Tongue (tissue), 2 donors: ENCODE results near the gene SLC37A2. TPM values are rescaled to one million over a fixed set of nuclear protein-coding genes. Genes with fewer than 3 reads are reported as not detected.
"Not testable (repeated sequence)": the region's sequence is repeated elsewhere in the genome, so short reads cannot be mapped to it uniquely, and the experiment has no call there.

Experiments
- DNase-seq: peaks from one replicate; pipeline ENCODE4 v3.0.0-alpha.2; 2015
- total RNA-seq: library from RNA; depleted of rRNA; stranded (reverse); fragments of >200 nt; gene quantifications from one replicate; pipeline ENCODE4 v1.2.3, GENCODE V29; 2014

SLC37A2 gene
- 3.9 TPM for total RNA-seq

DNA sequence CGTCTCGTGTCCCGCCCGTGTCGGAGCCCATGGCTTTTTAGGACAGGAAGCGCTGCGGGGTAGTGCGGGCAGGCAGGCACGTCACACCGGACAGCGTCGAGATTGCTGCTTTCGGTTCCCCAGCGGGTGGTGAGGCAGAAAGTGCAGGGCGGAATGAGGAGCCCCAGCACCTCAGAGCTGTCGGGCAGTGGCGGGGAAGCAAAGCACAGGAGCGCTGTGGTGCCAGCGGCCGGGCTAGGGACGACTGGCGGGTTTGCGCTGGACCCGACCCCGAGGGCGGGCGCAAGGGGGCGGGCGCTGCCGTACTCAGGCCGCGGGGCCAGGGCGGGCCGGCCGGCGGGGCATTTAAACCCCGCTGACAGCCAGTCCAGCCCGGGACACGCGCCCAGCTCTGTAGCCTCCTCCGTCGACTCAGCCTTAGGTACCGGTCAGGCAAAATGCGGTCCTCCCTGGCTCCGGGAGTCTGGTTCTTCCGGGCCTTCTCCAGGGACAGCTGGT lies at the start of gene SLC37A2:
Gene SLC37A2 (plus strand): TSS at position 375 of the 498 bp plus-strand sequence. CDS start 63 bp downstream, at position 438.
- DNase-seq, result peak; percentile 62

DNA sequence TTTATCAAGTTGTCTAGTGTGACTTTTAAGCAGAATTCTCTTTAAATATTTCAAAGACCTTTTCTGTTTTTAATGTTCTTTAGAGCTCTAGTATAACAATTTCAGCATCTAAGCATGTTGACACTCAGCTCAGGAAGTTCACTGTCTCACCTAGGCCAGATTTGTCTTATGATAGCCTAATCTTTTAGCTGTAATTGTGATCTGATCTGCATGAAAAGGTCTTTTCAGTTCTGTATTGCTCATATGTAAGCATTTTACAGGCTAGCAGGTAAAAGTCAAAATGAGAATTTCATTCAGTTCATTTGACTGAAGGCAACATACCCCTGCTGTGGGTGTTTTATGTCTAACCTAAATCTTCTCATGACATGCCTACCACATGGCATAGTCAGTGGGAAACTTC lies 46.7 kb upstream of the SLC37A2 start:
- no peak for DNase-seq

DNA sequence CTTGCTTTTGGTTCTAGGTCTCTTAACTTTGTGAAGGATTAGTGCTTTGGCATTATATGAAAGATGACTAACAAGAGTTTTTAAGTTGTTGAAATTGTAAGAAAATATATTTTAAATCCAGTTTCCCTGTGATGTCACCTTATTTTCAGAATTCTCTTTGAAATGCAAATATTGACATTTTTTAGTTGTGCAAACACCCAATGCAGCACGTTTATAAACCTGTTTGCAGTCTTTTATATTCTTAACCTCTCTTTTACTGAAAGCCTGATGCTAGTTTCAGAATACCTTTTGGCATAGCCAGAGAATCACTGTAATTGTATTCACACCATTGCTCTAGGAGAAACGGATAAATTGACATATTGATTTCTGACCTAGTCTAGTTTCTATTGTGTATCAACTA lies 42.8 kb upstream of the SLC37A2 start:
- peak; percentile 39 for DNase-seq

DNA sequence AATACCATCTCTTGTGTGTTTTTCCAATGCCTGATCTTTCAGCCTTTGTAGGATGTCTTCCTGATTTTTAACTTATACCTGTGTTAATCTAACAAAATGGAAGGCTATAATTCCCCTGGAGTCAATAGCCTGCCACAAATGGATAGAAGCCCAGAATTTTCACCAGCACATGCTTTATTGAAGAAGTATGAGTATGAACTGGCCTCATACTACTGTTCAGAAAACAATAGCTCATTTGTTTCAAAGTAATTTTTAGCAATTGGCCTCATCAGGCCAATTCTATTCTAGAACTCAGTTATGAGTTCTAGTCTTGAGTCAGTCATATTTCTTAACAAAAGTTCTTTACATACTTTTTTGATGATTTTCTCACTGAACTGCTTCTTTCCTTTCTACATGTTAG lies 40.6 kb upstream of the SLC37A2 start:
- no peak for DNase-seq

DNA sequence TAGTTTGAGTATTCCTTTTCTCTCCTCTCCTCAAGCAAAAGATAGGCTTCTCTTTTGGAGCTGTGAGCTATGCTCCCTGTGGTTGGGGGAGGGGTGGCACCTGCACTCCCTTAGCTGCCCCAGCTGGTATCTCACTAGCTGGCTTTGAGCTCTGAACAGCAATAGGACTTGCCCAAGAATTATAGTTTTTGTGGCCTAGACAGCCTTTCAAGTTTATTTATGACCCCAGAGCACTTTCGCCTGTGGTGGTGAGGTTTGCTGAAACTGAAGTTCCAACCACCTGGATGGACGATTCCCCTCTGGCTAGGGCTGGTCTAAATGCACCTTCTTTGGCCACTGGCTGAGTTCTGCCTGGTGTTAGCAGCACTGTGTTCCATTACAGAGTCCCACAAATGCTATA lies 37.1 kb upstream of the SLC37A2 start:
- no peak for DNase-seq

DNA sequence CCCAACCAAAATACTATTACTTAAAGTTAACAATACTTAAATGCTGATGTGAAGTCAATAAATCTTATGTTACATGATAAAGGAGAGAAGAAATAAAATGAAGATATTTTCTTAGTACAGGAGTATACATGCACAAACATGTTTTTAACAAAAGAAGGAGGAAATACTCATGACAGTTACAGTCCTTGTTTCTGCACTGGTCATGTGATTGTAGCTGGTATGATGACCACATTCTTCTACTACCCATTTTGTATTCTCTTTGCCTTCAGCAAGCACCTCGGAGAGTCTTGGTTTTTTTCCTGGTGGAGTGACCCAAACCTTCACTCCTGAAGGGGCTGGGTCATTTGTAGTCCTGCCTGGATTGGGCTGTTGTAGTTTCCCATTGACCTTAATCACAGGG lies 33.7 kb upstream of the SLC37A2 start:
- not testable (repeated sequence) for DNase-seq

DNA sequence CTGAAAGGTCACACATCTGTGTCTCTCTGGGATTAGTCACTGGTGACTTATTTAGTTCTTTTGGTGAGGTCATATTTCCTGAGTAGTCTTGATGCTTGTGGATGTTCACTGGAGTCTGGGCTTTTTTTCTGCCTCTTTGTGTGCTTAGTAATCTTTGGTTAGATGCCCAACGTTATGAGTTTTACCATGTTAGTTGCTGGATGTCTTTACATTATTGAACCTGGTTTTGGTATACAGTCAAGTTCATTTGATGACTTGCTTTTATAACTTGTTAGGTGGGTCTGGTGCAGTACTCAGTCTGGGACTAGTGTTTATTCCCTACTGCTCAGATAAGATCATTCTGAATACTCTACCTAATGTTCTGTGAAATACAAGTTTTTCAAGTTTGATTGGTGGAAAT lies 26.2 kb upstream of the SLC37A2 start:
- DNase-seq, result no peak

DNA sequence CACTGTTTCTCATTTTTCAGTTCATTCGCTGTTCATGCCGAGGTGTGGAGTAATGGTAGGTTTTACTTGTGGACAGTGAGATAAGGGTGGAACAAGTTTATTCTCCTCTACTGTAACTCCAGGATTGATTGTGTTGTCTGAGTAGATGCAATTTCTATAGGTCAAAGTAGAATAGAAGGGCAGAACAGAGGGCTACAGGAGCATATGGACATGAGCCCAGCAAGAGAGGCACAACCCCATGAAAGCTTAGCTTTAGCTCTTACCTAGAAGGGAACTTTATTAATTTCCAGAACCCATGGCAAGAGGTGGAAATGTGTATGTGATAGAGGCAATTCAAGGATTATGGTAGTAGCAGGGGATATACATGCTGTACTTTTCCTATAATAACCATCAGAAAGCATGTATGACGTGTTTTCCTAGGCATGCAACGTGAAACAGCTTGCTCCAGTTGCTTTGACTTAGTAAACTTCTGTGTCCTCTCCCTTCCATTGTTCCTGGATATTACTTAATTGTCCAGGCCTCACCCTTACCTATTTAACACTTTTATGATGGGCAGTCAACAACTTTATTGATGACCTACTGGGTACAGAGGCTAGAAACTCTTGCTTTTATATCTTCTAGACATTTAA lies 13.8 kb upstream of the SLC37A2 start:
- DNase-seq, result no peak

DNA sequence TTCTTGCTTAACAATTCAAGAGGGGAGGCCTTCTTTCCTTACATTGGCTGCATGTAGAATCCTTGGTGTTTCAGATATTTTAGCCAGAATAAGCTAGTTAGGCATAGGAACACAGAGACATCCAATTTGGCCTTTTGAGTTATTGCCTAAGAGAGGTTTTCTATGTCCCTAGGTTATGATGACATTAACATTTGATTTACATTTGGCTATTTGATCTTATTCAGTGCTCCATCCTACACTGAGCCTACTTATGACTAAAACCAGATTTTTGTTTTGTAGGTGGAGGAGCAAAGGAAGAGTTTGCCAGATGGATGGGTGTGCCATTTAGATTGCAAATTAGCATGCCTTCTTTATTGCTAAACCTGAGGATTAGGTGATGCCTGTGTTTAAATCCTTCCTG lies 11.1 kb upstream of the SLC37A2 start:
- no peak for DNase-seq

DNA sequence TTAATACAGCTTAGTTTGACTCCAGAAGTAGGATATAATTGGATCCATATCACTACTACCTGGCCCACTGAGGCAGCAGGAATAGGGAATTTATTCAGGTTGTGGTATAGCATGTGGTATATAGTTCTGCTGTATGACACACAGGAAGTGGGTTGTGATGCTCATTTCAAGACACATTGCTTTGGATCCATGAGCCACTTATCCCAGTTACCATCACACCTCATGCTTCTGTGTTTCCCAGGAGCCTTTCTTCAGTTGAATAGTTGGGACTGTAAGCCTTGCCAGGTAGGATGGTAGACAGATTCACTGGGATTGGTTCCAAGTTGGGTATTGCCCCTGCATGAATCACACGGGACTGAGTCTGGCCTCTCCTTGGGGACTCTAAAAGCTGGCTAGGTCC lies 9.9 kb upstream of the SLC37A2 start:
- no peak for DNase-seq

DNA sequence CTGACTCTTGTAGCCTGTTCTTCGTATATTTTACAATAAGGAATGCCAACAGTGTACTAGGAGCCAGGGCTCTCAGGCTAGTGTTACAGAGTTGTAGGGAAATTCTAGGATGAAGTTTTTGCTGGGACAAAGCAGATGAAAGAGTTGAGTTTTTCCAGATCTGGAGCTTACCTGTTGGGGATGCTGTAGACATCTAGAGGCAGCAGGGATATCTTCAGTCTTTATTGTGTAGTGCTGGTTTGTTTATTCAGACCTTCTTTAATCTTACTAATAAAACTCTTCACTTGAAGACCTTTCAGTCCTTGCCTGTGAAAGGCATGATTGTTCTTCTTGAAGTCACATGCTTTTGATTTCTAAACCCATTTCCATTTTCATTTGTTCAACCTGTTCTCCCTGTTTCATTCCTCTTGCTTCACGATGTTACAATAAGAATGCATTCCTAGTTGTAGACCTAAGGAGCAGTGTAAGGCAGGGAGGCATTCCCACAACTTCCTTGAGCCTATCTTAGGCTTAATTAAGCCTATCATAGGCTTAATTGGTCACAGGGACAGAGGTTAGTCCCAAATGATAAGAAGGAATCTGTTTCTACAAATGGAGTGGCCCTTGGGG lies 7.9 kb upstream of the SLC37A2 start:
- DNase-seq, result no peak

DNA sequence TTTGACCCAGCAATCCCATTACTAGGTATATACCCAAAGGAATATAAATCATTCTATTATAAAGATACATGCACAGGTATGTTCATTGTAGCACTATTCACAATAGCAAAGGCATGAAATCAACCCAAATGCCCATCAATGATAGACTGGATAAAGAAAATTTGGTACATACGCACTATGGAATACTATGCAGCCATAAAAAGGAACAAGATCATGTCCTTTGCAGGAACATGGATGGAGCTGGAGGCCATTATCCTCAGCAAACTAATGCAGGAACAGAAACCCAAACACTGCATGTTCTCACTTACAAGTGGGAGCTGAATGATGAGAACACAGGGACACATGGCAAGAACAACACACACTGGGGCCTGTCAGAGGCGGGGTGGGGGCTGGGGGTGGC lies 7.0 kb upstream of the SLC37A2 start:
- DNase-seq, result not testable (repeated sequence)

DNA sequence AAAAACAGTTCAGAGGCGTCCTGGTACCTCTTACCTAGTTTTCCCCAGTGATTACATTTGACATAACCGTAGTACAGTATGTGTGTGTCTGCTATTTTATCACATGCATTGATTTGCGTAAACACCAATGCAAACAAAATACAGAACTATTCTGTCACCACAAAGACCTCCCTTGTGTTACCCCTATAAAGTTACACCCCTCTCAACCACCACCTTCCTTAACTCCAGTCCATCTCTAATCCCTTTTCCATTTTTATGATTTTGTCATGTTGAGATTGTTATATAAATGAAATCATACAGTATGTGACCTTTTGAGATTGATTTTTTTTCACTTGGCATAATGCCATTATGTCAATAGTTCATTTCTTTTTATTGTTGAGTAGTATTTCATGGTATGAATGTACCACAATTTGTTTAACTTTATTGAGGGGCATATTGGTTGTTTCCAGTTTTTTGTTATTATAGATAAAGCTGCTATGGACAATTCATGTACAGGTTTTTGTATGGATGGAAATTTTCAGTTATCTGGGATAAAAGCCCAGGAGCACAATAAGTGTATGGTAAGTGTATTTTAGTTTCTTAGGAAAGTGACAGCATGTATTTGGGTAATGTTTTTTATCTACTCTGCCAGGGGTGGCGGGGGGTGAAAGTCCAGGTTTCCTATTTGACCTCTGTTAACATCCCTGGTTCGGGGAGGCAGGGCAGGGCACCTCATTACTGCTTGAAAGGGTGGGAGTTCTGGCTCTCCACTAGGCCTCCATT lies 6.0 kb upstream of the SLC37A2 start:
- DNase-seq, result no peak

DNA sequence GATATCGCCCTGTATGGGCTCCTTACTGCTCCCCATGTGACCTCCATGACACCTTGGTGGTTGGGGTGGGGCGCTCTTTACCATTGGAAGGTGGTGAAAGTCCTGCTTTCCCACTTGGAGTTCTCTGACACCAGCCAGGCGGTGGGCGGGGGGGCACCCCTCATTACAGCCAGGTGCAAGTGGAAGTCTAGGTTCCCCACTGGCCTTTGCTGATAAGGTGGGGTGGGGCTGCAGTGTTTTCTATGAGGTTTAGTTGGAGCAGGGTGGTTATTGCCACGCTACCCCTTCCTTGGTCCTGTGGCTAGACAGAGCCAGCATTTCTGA lies 5.5 kb upstream of the SLC37A2 start:
- DNase-seq, result no peak

DNA sequence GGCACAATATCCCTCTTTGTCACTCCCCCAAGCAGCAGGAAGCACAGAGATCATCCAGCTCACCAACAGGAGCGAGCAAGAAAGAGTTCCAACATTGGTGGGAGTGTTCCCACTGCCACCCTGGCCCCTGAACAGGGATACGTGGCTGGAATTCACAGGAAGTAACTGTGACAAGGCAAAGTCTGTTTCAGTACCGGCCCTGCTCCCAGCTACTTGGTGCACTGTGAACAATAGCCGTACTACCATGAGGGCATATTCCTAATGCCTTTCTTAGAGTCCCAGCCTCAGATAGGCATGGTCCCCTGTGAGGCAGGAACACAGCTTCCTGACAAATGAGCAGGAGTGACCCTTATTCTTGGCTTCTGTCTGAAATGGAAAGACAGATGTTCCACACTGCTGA lies 1.8 kb upstream of the SLC37A2 start:
- no peak for DNase-seq

DNA sequence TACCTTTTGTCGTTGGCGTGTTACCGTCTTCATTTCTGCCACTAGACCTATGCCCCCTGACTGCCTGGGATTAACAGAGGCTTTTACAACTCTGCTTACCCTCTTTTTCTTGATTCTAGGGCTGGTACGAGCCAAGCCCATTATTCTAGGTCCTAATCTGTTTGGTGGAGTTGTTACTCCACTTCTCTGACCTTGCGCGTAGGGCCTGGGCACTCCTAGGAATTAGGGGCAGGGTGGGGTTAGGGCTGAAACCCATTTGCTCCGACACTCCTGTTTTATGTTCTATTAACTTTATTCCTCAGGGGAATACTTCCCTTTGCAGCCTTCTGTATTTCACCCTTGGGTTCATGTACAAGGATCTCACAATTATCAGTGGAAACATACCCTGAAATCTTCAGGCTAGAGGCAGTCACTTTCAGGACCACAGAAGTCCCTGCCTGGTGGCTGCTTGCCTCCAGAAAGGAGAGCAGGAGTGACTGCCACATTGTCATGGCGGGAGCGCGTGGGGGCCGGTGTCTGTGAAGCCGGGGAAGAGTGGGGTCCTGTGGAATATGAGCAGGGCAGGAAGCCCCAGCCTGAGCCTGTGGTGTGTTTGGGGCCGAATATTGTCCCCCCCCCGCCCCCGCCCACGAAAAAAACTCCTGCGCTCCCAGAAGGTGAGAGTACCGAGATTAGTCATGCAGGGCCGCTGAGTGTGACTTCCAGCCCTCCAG lies 731 bp upstream of the SLC37A2 start:
- no peak for DNase-seq

DNA sequence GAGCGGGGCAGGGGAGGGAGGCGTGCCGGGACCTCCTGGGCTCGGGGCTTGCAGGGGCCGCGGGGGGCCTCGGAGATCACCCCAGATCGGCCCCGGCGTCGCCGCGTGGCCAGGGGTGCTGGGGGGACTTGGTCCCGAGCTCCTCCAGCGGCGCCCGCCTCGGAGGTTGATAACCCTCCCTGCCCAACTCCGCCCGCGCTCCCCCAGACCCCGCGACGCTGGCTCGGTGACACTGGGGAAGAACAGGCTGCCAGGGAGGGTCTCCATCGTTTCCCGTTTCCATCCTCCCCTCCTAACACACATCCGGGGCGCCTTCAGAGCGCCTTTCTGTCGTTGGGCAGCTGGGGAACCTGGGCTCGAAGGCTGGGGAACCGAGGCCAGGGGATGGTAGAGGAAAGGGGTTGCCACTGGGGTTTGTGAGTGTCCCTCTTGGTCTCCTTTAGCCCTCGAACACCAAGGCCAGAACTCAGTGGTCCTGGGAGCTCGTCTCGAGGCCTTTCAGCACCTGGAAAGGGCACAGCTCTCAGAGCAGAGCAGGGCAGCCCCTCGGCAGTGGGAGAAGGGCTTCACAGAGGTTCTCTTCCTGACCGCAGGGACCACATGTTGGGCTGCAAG lies 431 bp downstream of the SLC37A2 start:
- DNase-seq, result peak; percentile 11

DNA sequence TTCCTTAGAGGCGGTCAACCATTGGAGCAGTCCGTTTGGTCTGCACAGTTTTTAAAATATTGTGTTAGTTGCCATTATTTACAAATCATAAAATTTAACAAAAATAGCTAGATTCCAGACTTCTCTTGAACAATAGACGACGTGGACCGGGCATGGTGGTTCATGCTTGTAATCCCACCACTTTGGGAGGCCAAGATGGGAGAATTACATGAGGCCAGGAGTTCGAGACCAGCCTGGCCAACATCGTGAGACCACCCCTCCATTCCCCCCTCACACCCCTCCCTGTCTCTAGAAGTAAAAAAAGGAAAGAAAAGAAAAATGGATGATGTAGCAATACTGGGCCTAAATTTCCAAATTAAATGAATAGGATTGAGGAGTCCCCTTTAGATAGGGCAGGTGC lies 965 bp downstream of the SLC37A2 start:
- no peak for DNase-seq

DNA sequence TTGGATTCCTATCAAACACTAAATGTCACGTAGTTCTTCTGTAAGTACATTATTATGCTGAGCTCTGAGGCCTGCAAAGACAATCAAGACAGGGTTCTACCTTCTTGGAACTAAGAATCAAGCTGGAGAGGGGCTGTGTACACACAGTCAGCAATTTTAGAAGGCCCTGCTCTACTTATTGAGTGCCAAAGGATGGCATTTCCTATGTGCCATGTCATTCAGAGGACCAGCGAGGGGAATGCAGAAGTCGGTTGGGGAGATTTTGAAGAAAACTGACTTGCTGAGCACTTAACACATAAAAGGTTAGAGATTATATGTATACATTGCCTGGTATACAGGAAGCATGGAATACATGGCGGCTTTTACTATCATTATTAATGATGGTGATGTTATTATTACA lies 5.3 kb downstream of the SLC37A2 start:
- DNase-seq, result no peak

DNA sequence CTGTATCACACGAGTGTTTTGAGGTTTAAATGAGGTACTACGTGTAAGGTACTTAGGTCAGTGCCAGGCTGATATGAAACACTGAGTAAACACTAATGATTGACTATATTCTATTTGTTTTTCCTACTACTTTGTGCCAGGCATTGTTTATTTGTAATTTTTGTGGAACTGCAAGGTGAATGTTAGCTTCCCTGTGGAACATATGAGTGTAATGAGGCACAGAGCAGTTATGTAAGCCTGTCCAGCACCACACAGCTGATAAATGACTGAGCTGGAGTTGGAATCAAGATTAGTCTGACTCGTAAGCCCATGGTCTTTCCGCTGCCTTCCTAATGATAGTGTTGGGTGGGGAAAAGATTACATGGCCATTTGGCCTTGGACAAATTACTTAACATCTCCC lies 5.9 kb downstream of the SLC37A2 start:
- DNase-seq, result no peak

DNA sequence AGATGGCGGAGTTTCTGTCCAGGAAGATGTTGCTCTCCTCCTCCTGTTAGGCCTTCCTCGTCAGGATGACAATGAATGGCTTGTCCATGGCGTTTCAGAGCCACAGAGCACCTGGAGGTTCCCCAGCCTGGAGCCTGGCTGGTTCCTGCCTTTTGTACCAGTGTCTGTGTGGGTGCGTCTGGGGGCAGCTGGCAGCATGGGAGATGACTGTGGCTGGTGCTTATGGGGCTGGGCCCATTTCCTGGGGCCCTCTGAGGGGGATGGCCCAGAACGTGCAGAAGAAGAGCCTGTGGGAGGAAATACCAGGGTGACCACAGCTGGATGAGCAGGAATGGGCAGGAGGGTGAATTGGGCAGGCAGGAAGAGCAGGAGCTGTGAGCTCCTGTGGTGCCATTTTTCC lies 6.7 kb downstream of the SLC37A2 start:
- no peak for DNase-seq

DNA sequence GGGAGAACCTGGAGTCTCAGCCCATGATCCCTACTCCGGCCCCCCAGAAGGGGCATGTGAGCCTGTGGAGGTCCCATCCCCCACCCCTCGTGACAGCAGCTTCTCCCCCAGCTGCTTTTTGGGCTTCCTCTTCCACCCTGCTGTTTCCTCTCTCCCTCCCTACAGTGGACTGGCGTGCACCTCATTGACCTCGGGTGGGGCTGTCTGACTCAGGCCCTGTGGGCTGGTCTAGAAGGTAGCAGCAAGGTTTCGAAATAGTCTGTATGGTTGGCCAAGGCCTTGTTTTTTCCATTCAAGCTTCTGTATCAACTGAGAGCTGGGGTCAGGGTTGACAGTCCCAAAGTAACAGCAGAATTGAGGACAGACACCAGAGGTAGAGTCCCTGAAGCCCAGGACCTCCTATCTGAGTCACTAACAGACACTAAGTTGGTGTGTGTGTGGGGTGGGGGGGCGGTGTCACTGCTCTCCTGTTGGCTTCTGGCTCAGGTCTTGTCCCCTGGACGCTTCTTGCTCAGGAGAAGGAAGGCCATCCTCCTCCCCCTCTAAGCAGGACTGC lies 7.7 kb downstream of the SLC37A2 start:
- DNase-seq, result no peak
